Muscle of arm (tissue), 12 donors: ENCODE data around the gene SNX9. TPM values are rescaled to one million over a fixed set of nuclear protein-coding genes. Genes with fewer than 3 reads are reported as not detected.
A peak's percentile ranks its signal among the peaks of the same experiment; 100 is the strongest.
"Not testable (repeated sequence)": the region's sequence is repeated elsewhere in the genome, so short reads cannot be mapped to it uniquely, and the experiment has no call there.

Source experiments
- DNase-seq: peaks from one replicate; pipeline ENCODE4 v3.0.0-alpha.2; 2013
- polyA plus RNA-seq, 12 donors: library from polyadenylated mRNA; unstranded; fragments of 120-200 nt; gene quantifications; one replicate each; pipeline ENCODE4 v1.2.1, GENCODE V29; 2013; ENCODE audit not compliant: insufficient read length in 12 of 12

SNX9 gene
- polyA plus RNA-seq, 12 donors = 18.6 to 33.8 (median 26.3) TPM; not detected in 1

DNA sequence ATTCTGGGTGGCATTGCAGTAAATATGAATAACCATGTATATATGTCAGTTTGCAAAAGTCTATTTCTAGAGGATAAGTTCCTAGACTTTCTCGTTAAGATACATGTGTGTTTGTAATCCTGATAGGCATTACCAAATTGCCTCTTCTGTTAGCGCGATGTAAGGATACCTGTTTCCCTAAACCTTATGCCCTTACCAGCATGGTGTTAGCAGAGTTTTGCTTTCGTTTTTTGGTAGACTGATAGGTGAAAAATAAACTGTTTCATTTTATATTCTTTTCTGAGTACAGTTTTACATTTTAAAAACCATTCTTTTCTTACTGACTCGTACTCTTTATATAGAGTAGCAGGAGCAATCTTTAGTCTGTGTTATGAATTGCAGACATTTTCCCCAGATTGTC, 32.3 kb downstream of the SNX9 start:
- no peak for DNase-seq

DNA sequence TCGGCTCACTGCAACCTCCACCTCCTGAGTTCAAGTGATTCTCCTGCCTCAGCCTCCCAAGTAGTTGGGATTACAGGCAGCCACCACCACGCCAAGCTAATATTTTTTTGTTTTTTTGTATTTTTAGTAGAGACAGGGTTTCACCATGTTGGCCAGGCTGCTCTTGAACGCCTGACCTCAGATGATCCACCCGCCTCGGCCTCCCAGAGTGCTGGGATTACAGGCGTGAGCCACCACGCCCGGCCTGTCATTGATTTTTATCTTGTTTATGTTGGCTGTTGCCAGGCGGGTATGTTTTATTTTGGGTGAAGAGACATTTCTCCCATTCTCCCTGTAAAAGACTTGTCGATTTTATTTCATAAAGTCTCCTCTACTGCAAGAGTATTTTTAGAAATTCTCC, 32.8 kb downstream of the SNX9 start:
- DNase-seq = not testable (repeated sequence)

DNA sequence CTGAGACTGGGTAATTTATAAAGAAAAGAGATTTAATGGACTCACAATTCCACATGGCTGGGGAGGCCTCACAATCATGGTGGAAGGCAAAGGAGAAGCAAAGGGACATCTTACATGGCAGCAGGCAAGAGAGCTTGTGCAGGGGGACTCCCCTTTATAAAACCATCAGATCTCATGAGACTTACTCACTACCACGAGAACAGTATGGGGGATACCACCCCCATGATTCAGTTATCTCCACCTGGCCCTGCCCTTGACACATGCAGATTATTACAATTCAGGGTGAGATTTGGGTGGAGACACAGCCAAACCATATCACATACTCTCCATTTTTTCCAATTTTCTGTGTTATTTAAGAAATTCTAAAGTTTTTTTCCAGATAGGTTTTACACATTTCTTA, 35.6 kb downstream of the SNX9 start:
- DNase-seq = not testable (repeated sequence)

DNA sequence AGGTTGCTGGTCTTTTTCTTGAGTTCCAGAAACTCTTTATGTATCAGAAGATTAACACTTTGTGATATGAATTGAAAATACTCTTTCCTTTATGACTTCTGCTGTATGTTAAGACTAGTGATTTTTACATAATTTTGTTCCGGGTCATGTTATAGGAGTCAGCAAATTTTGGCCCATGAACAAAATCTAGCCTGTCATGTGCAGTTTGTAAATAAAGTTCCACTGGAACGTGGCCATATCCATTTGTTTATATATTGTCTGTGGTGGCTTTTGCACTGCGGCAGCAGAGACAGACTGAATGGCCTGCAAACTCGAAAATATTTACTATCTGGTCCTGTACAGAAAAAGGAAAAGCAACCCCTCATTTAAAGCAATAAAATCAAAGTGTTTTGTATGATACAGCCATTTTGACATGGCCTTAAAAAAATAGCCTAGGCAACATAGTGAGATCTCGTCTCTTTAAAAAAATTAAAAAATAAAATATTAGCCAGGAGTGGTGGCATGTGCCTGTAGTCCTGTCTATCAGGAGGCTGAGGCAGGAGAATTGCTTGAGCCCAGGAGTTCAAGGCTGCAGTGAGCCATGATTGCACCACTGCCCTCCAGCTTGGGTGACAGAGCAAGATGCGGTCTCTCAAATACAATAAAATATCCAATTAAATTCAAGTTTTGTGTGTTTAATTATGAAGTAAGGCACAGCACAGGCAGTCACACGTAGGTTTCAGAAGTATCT, 36.9 kb downstream of the SNX9 start:
- no peak for DNase-seq

DNA sequence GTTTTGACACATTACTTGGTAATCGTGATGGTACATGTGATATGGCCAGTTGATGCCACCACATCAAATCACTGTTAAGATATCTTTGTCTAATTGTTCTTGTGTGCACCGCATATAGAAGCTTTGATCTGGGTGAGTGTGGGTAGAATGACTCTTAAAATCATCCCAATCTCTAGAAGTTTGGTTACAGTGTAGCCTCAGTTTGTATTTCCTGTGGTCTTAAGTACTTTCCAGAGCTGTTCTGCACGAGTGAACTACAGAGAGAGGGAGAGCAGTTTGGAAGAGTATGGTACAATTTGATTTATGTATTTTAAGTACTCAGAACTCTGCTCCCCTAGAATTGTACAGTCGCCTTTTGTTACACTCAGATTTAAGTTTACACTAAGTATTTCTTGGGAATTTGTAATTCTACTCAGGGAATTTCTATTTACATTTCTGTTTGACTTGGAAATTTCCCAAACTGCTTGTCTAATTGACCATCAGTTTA, 37.5 kb downstream of the SNX9 start:
- no peak for DNase-seq

DNA sequence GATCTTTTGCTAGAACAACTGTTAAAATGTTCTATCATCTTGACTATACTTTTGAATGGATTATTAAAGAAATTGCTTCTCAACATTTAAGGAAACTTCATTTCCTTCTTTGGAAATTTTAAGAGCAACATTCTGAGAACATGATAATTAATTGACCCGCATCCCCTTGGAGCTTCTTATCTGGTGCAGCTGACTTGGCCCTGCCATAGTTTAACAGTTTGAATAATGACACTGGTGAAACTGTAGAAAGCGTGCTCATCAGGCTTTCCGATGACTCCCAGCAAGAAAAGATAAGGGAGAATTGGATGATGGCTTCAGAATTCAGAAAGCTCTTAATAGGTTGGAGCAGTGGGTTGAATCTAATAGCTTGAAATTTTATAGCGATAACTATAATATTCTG, 38.1 kb downstream of the SNX9 start:
- DNase-seq = no peak

DNA sequence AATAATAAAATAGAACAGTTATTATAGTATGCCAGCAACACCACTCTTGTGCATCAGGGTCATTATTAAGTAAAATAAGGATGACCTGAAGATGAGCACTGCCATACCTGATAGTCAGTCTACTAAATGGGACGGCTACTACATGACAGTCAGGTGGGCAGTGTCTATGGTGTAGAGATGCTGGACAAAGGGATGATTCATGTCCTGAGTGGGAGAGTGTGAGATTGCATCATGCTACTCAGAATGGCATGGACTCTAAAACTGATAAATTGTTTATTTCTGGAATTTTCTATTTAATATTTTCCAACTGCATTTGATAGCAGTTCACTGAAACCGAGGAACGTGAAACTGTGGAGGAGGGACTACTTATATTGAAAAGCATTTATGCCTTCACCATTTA, 38.8 kb downstream of the SNX9 start:
- DNase-seq = no peak

DNA sequence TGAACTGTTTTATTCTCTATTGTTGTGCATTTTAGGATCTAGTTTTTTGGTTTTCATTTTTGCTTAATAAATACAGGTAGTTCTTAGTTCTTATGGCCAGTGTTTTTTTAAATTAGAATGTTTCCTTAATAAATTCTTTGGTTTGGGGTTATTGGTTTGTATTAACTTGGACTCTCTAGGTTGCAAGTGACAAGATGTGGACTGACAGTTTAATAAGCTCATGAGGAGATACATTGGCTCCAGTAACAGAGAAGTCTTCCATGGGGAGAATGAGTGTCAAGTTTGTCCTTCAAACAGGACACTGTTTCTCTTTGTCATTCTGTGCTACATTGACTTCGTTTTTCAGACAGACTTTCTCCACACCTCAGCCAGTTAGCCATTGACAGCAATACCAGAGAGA, 39.7 kb downstream of the SNX9 start:
- DNase-seq = no peak

DNA sequence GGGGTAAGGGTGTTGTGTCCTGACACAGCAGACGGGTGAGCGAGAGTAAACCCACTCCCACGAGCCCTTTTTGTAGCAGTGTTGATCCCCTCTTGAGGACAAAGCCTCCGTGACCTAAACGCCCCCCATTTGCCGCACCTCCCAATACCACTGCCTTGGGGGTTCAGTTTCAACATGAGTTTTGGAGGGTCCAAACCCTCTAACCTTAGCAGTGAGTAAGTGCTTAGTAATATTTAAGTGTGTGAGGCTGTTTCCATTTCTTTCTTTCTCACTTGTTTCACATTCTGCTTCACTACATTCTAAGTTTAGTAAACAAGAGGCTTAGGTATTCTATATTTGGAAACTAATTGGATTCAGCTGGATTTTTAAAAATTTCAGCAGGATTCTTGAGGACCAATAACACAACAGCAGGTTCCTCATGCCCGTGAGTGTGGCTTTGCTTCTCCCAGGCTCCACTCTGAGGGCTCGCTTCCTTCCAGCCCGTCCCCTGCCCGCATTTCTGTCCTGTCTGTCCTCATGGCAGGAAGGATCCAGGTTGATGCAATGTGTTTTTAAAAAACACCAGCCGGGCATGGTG, 41.2 kb downstream of the SNX9 start:
- no peak for DNase-seq

DNA sequence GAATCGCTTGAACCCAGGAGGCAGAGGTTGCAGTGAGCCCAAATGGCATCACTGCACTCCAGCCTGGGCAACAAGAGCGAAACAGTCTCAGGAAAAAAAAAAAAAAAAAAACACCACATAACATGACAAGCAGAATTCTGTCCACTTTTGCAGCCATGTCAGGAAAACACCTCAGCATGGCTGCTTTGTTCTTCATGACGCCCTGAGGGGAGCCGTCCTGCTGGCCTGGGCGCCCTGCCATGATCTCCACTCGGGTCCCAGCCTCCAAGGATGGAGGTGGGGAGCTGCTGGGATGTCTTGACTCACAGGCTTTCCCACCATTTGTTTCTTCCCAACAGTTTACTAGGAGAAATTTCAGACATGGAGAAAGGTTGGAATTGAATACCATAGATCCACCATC, 42.2 kb downstream of the SNX9 start:
- DNase-seq = no peak

DNA sequence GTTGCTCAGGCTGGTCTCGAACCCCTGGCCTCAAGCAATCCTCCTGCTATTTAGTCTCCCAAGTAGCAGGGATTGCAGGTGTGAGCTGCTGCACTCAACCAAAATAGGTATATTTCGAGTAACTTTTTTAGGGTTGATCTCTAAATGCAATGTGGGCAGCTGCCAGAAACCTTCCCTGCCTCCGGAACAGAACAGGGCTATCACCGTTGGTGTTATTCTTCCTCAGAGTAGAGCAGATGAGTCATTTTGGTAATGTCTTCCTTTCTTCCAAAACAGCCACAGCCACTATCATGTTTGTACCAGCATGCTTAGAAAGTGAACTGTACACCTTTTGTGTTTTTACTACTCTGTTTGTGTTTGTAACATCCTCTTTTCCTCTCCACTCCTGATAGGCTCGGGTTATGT, 44.1 kb downstream of the SNX9 start:
- DNase-seq = no peak

DNA sequence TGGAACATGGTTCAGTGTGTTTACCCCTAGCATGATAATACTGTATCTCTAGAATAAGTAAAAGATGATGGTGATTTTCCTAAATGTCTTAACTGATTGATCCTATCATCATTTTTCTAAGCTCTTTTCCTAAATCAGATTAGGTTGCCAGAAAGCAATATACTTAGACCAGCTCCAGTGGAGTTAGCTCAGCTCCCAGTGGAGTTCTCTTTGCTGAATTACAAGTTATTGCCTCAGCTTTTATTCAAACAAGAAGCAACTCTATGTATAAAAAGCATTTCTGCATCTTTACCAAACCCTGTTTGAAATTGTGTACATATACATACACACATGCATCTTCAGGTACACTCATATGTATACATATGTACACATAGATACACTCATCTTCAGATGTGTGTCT, 44.9 kb downstream of the SNX9 start:
- DNase-seq = no peak

DNA sequence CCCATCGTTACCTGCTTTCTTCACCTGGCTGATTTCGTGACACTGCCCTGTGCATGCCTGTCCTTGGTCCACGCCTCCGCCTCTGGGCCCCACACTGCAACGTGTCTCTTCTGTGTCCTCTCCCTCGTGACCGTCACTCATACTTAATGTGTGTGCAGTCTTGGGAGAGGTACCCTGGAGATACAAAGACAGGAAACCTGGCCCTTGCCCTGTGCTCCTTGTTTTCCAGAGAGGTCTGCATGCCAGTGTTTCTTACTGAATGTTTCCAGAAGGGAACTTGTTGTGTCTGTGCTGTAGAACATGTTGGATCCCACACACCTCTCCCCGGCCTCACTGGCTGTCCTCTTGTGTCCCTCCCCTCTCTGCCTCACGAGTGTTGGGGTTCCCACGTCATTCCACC, 45.8 kb downstream of the SNX9 start:
- no peak for DNase-seq

DNA sequence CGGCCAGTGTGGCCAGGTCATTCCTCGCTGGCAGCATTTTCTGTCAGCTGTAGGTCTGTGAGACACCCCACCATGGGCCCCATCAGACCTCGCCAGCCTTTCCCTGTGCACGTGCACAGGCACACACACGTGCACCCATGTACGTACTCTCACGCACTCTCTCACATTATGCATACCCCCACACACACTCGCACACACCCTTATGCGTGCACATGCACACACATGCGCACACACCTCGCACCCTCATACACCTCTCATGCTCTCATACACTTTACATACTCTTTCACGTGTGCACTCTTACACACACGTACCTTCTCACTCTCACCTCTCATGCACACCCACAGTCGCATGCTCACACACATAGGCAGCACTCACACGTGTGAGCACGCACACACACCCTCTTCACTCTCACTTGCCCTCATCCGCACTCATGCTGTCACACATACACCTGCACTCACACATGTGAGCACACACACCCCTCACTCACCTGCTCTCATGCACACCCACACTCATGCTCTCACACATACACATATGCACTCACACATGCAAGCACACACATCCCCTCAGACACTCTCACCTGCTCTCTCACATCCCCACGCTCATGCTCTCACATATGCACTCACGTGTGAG, 46.7 kb downstream of the SNX9 start:
- DNase-seq = no peak

DNA sequence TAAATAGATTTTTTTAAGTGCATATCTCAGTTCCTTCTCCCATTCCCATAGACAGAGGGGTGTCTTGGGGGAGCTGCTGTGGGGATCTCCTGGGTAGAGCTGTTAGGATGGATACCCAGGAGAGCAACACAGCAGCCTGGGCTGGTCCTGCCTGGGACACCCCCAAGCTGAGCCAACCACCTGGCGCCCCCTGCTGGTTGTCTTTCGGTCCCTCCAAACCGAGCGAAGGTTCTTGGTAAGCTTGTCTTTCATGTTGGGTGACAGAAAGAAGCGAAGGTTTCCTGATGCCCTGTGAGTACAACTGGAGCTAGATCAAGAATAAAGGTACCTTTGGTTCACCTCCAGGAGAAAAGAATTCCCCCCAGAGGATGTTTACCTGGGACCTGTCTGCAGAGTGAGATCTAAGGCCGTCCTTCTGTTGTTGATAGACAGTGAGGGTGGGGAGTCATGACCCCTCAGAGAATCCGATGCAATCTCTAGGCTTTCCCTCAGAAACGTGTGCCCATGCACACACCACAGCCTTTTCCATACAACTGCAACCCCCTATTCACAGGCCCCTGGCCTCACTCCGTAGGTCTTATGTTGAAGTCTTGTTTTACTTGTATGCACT, 50.8 kb downstream of the SNX9 start:
- DNase-seq = peak; percentile 45

DNA sequence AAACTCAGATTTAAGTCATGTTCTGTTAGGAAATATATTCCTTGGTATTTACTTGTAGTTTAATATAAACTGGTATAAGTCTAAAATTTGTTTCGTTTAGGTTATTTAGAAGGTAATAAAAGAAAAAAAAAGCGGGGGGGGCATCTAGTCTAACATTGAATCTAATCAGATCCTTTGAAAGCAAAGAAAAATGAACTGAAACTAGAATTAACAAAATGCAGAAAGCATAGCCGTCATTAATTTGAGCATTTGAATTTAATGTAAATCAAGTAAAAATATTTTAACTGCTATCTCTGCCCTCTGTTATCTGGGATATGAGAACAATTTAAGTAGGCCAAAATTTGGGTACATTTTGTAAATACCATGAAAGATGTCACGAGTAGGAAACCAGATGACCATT, 54.1 kb downstream of the SNX9 start:
- no peak for DNase-seq

DNA sequence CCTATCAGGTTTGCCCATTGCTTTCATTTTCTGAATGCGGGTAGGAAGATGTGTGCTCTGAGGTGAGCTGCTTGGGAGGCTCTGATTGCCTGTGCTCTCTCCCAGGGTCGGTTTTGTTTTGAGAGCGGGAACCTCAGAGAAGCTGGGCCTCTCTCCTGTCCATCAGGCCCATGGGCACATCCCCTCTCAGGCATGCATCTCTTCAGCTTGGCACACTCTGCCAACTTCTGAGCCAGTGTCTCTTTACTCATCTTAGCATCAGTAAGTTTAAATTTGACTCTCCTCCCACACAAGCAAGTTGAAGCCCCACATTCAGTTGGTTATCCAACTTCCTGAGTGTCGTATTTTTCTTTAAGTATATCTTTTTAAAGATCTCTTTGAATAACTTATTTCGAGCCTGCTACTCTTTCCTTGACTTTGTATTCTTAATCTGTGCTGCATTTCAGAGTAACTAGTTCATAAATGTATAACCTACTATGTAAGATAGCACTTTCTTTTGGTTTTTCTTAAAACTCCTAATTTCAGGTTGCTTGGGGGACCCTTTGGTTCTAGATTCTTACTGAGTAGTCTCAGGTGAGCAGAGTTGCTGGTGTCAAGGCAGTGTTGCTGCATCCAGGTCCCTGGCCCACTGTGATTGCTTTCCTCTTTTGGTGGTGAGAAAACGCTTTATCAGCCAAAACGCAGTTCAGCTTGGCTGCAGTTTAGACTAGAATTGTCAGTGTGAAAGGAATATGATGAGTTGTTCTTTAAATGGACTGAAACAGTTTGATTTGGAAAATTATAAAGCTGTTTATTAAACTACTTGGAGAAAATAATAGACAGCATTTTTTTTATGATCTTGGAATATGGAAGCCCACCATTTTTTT, 54.8 kb downstream of the SNX9 start:
- DNase-seq = no peak

DNA sequence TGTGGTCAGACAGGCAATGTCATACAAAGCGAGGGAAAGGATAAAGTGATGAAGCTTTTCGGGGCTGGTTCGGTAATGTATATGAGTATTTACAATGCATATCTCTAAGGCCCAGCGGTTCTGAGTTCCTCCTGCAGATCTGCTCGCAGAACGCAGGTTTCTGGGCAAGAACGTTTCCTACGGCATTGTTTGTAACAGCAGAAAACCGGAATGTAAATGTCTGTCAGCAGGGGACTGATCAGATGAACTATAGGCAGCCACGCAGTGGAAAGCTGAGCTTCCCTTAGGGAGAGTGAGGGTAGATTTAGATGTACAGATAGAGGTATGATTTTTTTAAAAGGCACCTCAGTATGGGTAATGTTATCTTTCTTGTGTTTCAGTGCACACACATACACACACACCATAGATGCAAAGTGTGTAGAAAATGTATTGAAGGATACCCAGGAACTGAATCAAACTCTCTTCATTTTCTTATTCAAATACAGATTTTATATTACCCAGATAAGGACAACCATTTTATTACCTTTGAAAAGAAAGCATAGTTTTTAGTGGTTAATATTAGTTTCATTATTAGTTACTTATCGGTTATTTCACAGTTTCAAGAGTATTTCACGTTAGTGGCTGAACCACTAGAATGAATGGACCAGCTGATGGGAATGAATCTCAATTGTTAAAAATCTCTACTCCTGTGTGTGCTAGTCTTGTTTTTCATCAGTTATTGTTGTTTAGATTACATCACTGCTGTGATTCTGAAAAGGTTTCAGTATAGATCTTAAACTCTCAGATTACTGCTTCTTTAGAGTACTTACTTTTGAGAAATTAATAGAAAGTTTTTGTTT, 56.2 kb downstream of the SNX9 start:
- no peak for DNase-seq

DNA sequence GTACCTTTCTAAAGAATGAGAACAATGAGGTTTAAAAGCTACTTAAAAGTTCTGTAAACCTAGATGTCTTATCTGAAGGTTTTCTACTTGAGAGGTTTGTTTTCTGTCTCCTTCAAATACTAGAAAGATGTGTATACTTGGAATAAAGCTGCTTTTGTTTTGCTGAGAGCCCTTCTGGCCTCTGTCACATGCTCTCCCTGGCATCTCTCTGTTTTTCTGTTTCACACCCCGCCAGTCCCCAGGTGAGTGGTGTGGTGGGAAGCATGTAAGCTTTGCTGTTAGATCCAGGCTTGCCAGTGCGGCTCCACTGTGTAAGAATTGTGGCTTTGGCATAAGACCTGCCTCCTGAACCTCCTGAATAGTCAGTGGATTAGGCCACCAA, 56.8 kb downstream of the SNX9 start:
- DNase-seq = no peak

DNA sequence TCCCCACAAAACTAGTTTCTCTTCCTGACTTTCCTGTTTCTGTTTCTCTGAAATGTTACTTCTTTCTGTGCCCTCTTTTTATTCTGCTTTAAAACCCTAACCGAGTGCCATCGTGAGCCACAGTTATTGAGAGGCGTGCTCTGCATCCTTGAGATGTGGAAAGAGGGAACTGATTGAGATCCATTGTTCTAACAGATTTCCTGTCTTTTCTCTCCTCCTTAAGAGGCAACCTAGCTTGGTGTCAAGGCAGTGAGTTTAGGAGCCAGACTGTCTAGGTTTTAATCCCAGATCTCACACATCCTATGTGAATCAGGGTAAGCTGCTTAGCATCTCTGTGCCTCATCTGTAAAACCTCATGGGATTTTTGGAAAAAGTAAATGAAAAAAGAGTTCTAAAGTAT, 57.5 kb downstream of the SNX9 start:
- DNase-seq = no peak

DNA sequence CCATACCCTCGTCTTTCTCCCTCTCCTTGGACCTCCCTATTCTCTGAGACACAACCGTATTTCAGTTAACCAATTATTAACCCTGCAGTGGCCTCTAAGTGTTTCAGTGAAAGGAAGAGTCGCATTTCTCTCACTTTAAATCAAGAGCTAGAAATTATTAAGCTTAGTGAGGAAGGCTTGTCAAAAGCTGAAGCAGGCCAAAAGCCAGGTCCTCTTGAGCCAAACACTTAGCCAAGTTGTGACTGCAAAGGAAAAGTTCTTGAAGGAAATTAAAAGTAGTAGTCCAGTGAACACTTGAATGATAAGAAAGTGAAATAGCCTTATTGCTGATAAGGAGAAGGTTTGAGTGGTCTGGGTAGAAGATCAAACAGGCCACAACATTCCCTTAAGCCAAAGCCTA, 58.3 kb downstream of the SNX9 start:
- DNase-seq = no peak
